Nephron progenitor cell (in vitro differentiated cells): ENCODE results near the gene MRGPRX1.
A peak's percentile ranks its signal among the peaks of the same experiment; 100 is the strongest.
"Not testable (repeated sequence)": the region's sequence is repeated elsewhere in the genome, so short reads cannot be mapped to it uniquely, and the experiment has no call there.

Source experiments
- DNase-seq: peaks from one replicate; pipeline ENCODE4 v3.0.0; 2021
- H3K27ac Mint-ChIP-seq: 2 replicates; pipeline ENCODE4 v1.8.0; 2021; ENCODE audit warnings: mild to moderate bottlenecking, moderate library complexity, mixed read lengths
- H3K27me3 Mint-ChIP-seq: 2 replicates; pipeline ENCODE4 v1.8.0; 2021; ENCODE audit warnings: mild to moderate bottlenecking, low read depth, mixed read lengths; ENCODE audit not compliant: poor library complexity
- H3K36me3 Mint-ChIP-seq: 2 replicates; pipeline ENCODE4 v1.8.0; 2021; ENCODE audit warnings: low read depth, mixed read lengths
- H3K4me1 Mint-ChIP-seq: 2 replicates; pipeline ENCODE4 v1.8.0; 2021; ENCODE audit warnings: mixed read lengths
- H3K4me3 Mint-ChIP-seq: 2 replicates; pipeline ENCODE4 v1.8.0; 2021; ENCODE audit warnings: mild to moderate bottlenecking, moderate library complexity, mixed read lengths
- H3K9me3 Mint-ChIP-seq: 2 replicates; pipeline ENCODE4 v1.8.0; 2021; ENCODE audit warnings: mild to moderate bottlenecking, moderate library complexity, mixed read lengths
- TF ChIP-seq, protein P1 (sequence below): fragments of 200-600 bp; sonication (generic); IDR thresholded peaks from 2 replicates; pipeline ENCODE4 v1.5.0; 2021; ENCODE audit warnings: antibody characterized with exemption

The MRGPRX1 gene

DNA sequence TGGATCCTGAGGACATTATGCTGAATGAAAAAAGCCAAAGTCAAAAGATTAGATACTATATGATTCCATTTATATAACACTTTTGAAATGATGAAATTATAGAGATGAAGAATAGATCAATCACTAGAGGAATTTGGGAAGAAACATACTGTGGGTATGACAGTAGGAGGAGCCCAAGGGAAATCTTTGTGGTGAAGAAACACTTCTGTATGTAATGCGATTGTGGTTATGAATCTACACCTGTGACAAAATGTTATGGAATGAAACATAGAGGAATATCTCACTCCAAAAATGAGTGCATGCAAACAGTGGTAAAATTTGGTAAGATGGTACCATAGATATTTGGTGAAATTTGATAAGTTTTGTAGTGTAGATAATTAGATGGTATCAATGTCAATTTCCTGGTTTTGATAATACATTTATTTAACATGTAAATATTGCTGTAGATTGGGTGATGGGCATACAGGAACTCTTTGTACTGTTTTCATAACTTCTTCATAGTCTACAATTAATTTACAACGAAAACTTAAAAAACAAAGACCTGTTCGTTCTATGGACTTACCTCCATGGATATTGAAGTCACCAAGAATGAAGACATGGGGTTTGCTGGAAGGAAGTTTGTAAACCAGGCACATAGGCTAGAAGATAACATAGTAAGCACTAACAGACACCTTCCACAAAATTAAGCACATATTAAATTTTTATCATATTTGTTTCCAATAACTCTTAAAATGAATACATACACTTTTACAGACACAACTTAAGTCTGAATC, 11.5 kb downstream of the MRGPRX1 start:
- H3K27ac Mint-ChIP-seq, result no peak overlapping the region
- TF ChIP-seq, protein P1, sequence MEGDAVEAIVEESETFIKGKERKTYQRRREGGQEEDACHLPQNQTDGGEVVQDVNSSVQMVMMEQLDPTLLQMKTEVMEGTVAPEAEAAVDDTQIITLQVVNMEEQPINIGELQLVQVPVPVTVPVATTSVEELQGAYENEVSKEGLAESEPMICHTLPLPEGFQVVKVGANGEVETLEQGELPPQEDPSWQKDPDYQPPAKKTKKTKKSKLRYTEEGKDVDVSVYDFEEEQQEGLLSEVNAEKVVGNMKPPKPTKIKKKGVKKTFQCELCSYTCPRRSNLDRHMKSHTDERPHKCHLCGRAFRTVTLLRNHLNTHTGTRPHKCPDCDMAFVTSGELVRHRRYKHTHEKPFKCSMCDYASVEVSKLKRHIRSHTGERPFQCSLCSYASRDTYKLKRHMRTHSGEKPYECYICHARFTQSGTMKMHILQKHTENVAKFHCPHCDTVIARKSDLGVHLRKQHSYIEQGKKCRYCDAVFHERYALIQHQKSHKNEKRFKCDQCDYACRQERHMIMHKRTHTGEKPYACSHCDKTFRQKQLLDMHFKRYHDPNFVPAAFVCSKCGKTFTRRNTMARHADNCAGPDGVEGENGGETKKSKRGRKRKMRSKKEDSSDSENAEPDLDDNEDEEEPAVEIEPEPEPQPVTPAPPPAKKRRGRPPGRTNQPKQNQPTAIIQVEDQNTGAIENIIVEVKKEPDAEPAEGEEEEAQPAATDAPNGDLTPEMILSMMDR, result no peak
- H3K36me3 Mint-ChIP-seq, result no peaks in the 10 kb centered on the region
- no peak for DNase-seq
- no peak overlapping the region for H3K4me3 Mint-ChIP-seq
- no peaks in the 10 kb centered on the region for H3K4me1 Mint-ChIP-seq
- H3K9me3 Mint-ChIP-seq, result peaks cover 19% of the 10 kb centered on the region
- peaks cover 3% of the 10 kb centered on the region for H3K27me3 Mint-ChIP-seq

DNA sequence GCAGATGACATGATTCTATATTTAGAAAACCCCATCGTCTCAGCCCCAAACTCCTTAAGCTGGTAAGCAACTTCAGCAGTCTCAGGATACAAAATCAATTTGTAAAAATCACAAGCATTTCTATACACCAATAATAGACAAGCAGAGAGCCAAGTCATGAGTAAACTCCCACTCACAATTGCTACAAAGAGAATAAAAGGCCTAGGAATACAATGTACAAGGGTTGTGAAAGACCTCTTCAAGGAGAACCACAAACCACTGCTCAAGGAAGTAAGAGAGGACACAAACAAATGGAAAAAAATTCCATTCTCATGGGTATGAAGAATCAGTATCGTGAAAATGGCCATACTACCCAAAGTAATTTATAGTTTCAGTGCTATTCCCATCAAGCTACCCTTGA, 13.8 kb downstream of the MRGPRX1 start:
- H3K27ac Mint-ChIP-seq, result not testable (repeated sequence)

DNA sequence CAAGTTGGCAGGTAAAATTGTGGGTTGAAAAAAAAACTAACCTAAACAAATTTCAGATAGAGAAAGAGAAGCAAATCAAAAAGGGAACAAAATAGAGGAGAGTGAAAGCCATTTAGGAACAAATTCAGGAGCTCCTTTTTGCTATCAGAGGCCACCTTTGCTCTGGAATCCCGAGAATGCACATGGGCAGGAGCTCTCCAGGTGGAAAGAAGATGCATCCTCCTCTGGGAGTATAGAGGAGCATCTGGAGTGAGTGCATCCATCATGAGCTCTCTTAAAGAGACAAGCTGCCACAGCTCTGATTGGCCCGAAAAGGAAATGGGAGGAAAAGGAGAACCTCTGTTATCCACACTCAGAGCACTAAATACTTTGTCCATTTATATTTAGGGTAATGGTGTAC, 26.3 kb downstream of the MRGPRX1 start:
- Mint-ChIP-seq H3K4me3 (no peak overlapping the region), H3K36me3 (no peaks in the 10 kb centered on the region), H3K4me1 (peaks cover 6% of the 10 kb centered on the region), H3K9me3 (no peaks in the 10 kb centered on the region), H3K27me3 (peaks cover 9% of the 10 kb centered on the region), H3K27ac (no peak overlapping the region)
- TF ChIP-seq, protein P1, result no peak
- no peak for DNase-seq

More for the DNA sequence above, 13.8 kb downstream of the MRGPRX1 start:
- peaks cover 19% of the 10 kb centered on the region for H3K9me3 Mint-ChIP-seq
- H3K4me1 Mint-ChIP-seq, DNase-seq, H3K4me3 Mint-ChIP-seq, H3K36me3 Mint-ChIP-seq, H3K27me3 Mint-ChIP-seq: not testable (repeated sequence)

- TF ChIP-seq, protein P1, result no peak
- Mint-ChIP-seq H3K36me3 (no peaks in the 10 kb centered on the region), H3K9me3 (peaks cover 4% of the 10 kb centered on the region), H3K4me3 (no peak overlapping the region), H3K27ac (no peak overlapping the region), H3K4me1 (peaks cover 6% of the 10 kb centered on the region), H3K27me3 (peaks cover 11% of the 10 kb centered on the region)
- DNase-seq, result no peak
Observed at GRCh38 chr11:18907391-18907790, 31.8 kb downstream of the MRGPRX1 start.

- H3K36me3 Mint-ChIP-seq, DNase-seq, H3K27me3 Mint-ChIP-seq: not testable (repeated sequence)
- Mint-ChIP-seq H3K9me3 (peaks cover 36% of the 10 kb centered on the region), H3K27ac (peak overlapping the region; percentile 68), H3K4me1 (peaks cover 28% of the 10 kb centered on the region), H3K4me3 (peak overlapping the region; percentile 40)
Observed at GRCh38 chr11:18900637-18901036, 38.6 kb downstream of the MRGPRX1 start.

- not testable (repeated sequence) for DNase-seq, H3K27me3 Mint-ChIP-seq, H3K4me3 Mint-ChIP-seq, H3K36me3 Mint-ChIP-seq
- H3K4me1 Mint-ChIP-seq, result peaks cover 28% of the 10 kb centered on the region
- peak overlapping the region; percentile 68 for H3K27ac Mint-ChIP-seq
- peaks cover 40% of the 10 kb centered on the region for H3K9me3 Mint-ChIP-seq
Observed at GRCh38 chr11:18900151-18900611, 39.0 kb downstream of the MRGPRX1 start.

GRCh38 chr11:18891712-18892111, 47.5 kb downstream of the MRGPRX1 start:
- H3K36me3 Mint-ChIP-seq, DNase-seq, H3K27ac Mint-ChIP-seq, H3K4me3 Mint-ChIP-seq, H3K4me1 Mint-ChIP-seq: not testable (repeated sequence)
- Mint-ChIP-seq H3K9me3 (peaks cover 44% of the 10 kb centered on the region), H3K27me3 (peaks cover 24% of the 10 kb centered on the region)

DNA sequence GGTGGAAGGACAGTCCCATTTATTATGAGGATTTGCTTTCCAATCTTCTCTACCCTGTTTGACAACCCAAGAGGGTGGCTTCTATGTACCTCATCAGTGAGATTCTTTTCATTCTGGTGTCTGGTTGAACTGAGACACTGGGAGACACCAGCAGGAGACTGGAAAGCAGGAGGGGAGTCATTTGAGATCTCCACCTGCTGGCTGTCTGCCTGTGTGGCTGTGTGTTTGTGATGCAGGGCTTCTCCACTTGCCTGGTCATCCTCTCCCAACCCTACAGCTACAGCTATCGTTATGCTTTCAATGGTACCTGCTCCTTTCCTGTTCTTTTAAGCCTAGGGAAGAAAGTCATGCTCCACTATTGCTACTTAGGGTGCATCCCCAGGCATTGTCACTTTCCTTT, 48.6 kb downstream of the MRGPRX1 start:
- H3K36me3 Mint-ChIP-seq, result no peaks in the 10 kb centered on the region
- H3K4me3 Mint-ChIP-seq, result no peak overlapping the region
- H3K27me3 Mint-ChIP-seq, result peaks cover 27% of the 10 kb centered on the region
- no peak for DNase-seq
- no peak overlapping the region for H3K27ac Mint-ChIP-seq
- H3K9me3 Mint-ChIP-seq, result peaks cover 33% of the 10 kb centered on the region
- no peaks in the 10 kb centered on the region for H3K4me1 Mint-ChIP-seq
- TF ChIP-seq, protein P1, result no peak
